Measurements from ENCODE around the gene DOCK7. TPM values are rescaled to one million over a fixed set of nuclear protein-coding genes. Genes with fewer than 3 reads are reported as not detected.
"Not testable (repeated sequence)": the region's sequence is repeated elsewhere in the genome, so short reads cannot be mapped to it uniquely, and the experiment has no call there.

DOCK7 gene
- polyA plus RNA-seq, 3 donors = 2.9 to 3.7 (median 3.5) TPM

GRCh38 chr1:62706985-62707743 lies 19.0 kb upstream of the DOCK7 start:
- no peak for TF ChIP-seq CTCF (IDR thresholded peaks at IDR 0.05)
- no peaks in the 10 kb centered on the region for H3K27me3 ChIP-seq (ENCODE audit: control insufficient read depth in 2 of 2, insufficient read depth in 2 of 2, low read length in 2 of 2)
- H3K9me3 Mint-ChIP-seq = peaks cover 2 to 20% (median 8%) of the 10 kb centered on the region in 7 donors
- no peak overlapping the region for H3K9ac ChIP-seq (ENCODE audit: insufficient read depth, low read length, poor library complexity, severe bottlenecking)
- no peaks in the 10 kb centered on the region for H3K36me3 ChIP-seq (replicated peaks in 1 of 2; ENCODE audit: control insufficient read depth in 1 of 2, insufficient read depth in 2 of 2, low read length in 2 of 2)
- no peak overlapping the region for H2AFZ ChIP-seq (ENCODE audit: insufficient read depth, low read depth, low read length, poor library complexity, severe bottlenecking)
- H3K4me3 ChIP-seq (replicated peaks in 1 of 3; ENCODE audit: low read depth in 2 of 3, low read length in 3 of 3) = no peak overlapping the region
- DNase-seq = no peak
- WGBS (ENCODE audit: insufficient coverage) = 100% methylated on average over 3 of the region's 7 CpGs
- no peak overlapping the region for H3K27ac ChIP-seq (ENCODE audit: low read depth in 1 of 2, low read length in 2 of 2)
- H3K4me1 Mint-ChIP-seq = no peaks in the 10 kb centered on the region
- H3K4me3 Mint-ChIP-seq = no peak overlapping the region
- H3K4me2 ChIP-seq (replicated peaks; ENCODE audit: extremely low read depth, low read length, poor library complexity, severe bottlenecking) = no peak overlapping the region
- no peaks in the 10 kb centered on the region for H3K36me3 Mint-ChIP-seq
- H3K4me1 ChIP-seq (ENCODE audit: control insufficient read depth in 1 of 2, insufficient read depth in 2 of 2, low read length in 2 of 2) = no peaks in the 10 kb centered on the region
- no peak overlapping the region for H3K27ac Mint-ChIP-seq
- no peaks in the 10 kb centered on the region for H3K79me2 ChIP-seq (ENCODE audit: insufficient read depth, low read length)
- H3K27me3 Mint-ChIP-seq (ENCODE audit: low read depth in 3 of 3) = peaks cover 0 to 4% (median 2%) of the 10 kb centered on the region in 3 donors
- intact Hi-C loops (cut with micrococcal nuclease) = no loop called here
- H3K9me3 ChIP-seq (replicated peaks in 1 of 2; ENCODE audit: control insufficient read depth in 1 of 2, insufficient read depth in 1 of 2, low read length in 2 of 2) = peaks cover 0 to 11% of the 10 kb centered on the region in 2 donors
- H4K20me1 ChIP-seq (ENCODE audit: insufficient read depth, low read length) = no peaks in the 10 kb centered on the region

GRCh38 chr1:62698161-62698560 lies 10.0 kb upstream of the DOCK7 start:
- H3K4me1 Mint-ChIP-seq, H3K9me3 Mint-ChIP-seq: not testable (repeated sequence)

GRCh38 chr1:62694479-62694878 lies 6.3 kb upstream of the DOCK7 start:
- H4K20me1 ChIP-seq (ENCODE audit: insufficient read depth, low read length); H3K9me3 ChIP-seq (replicated peaks in 1 of 2; ENCODE audit: control insufficient read depth in 1 of 2, insufficient read depth in 1 of 2, low read length in 2 of 2); DNase-seq; H3K9me3 Mint-ChIP-seq; H3K36me3 ChIP-seq (replicated peaks in 1 of 2; ENCODE audit: control insufficient read depth in 1 of 2, insufficient read depth in 2 of 2, low read length in 2 of 2); H3K4me1 Mint-ChIP-seq; H3K27ac Mint-ChIP-seq; H3K27me3 ChIP-seq (ENCODE audit: control insufficient read depth in 2 of 2, insufficient read depth in 2 of 2, low read length in 2 of 2); H3K4me1 ChIP-seq (ENCODE audit: control insufficient read depth in 1 of 2, insufficient read depth in 2 of 2, low read length in 2 of 2); H3K36me3 Mint-ChIP-seq; H2AFZ ChIP-seq (ENCODE audit: insufficient read depth, low read depth, low read length, poor library complexity, severe bottlenecking); H3K27me3 Mint-ChIP-seq (ENCODE audit: low read depth in 3 of 3); H3K4me2 ChIP-seq (replicated peaks; ENCODE audit: extremely low read depth, low read length, poor library complexity, severe bottlenecking); H3K4me3 Mint-ChIP-seq; intact Hi-C loops (cut with micrococcal nuclease); H3K4me3 ChIP-seq (replicated peaks in 1 of 3; ENCODE audit: low read depth in 2 of 3, low read length in 3 of 3); H3K79me2 ChIP-seq (ENCODE audit: insufficient read depth, low read length); H3K9ac ChIP-seq (ENCODE audit: insufficient read depth, low read length, poor library complexity, severe bottlenecking); H3K27ac ChIP-seq (ENCODE audit: low read depth in 1 of 2, low read length in 2 of 2): not testable (repeated sequence)
- 90% methylated on average over 2 of the region's 7 CpGs for WGBS (ENCODE audit: insufficient coverage)

More at GRCh38 chr1:62698161-62698560, 10.0 kb upstream of the DOCK7 start:
- DNase-seq; H3K27ac Mint-ChIP-seq; H3K9ac ChIP-seq (ENCODE audit: insufficient read depth, low read length, poor library complexity, severe bottlenecking); H3K27me3 Mint-ChIP-seq (ENCODE audit: low read depth in 3 of 3); H3K27ac ChIP-seq (ENCODE audit: low read depth in 1 of 2, low read length in 2 of 2); H3K36me3 Mint-ChIP-seq; H3K4me2 ChIP-seq (replicated peaks; ENCODE audit: extremely low read depth, low read length, poor library complexity, severe bottlenecking); H3K36me3 ChIP-seq (replicated peaks in 1 of 2; ENCODE audit: control insufficient read depth in 1 of 2, insufficient read depth in 2 of 2, low read length in 2 of 2); H3K79me2 ChIP-seq (ENCODE audit: insufficient read depth, low read length); H2AFZ ChIP-seq (ENCODE audit: insufficient read depth, low read depth, low read length, poor library complexity, severe bottlenecking); H3K27me3 ChIP-seq (ENCODE audit: control insufficient read depth in 2 of 2, insufficient read depth in 2 of 2, low read length in 2 of 2); H3K4me3 ChIP-seq (replicated peaks in 1 of 3; ENCODE audit: low read depth in 2 of 3, low read length in 3 of 3); H3K4me1 ChIP-seq (ENCODE audit: control insufficient read depth in 1 of 2, insufficient read depth in 2 of 2, low read length in 2 of 2); H3K9me3 ChIP-seq (replicated peaks in 1 of 2; ENCODE audit: control insufficient read depth in 1 of 2, insufficient read depth in 1 of 2, low read length in 2 of 2); H4K20me1 ChIP-seq (ENCODE audit: insufficient read depth, low read length); H3K4me3 Mint-ChIP-seq; intact Hi-C loops (cut with micrococcal nuclease): not testable (repeated sequence)
- whole genome bisulfite sequencing (ENCODE audit: insufficient coverage) = 100% methylated on average over 1 of the region's 5 CpGs

Measured in CD14-positive monocyte (primary cell).